MCF 10A (cell line): ENCODE data around the gene MED16. TPM values are rescaled to one million over a fixed set of nuclear protein-coding genes. Genes with fewer than 3 reads are reported as not detected.

Experiments used
- BruUV-seq: library from RNA; stranded (reverse); fragments of 400-500 nt; replicated peaks from 2 replicates; lab custom pipeline; 2021; lab: Mats Ljungman, UMichigan
- CTCF ChIA-PET: fragments of 300-600 bp; sonication (Branson Sonifier 250); formaldehyde crosslinking; extraction: SDS; loops from one replicate; lab custom pipeline; 2021; ENCODE audit warnings: antibody characterized with exemption, inconsistent platforms; lab: Yijun Ruan, JAX
- POLR2A ChIA-PET: fragments of 300-600, 350-650 bp; sonication (Branson Sonifier 250); formaldehyde crosslinking; extraction: SDS; loops from one replicate; lab custom pipeline; 2020; ENCODE audit warnings: antibody characterized with exemption, inconsistent platforms; lab: Yijun Ruan, JAX
- DNase-seq: peaks from one replicate; pipeline ENCODE4 v3.0.0-alpha.2; 2018; ENCODE audit not compliant: unreplicated experiment
- H3K27ac Mint-ChIP-seq: one replicate; pipeline ENCODE4 v1.8.0; 2022; ENCODE audit warnings: mild to moderate bottlenecking, low read depth, mixed read lengths; ENCODE audit not compliant: unreplicated experiment
- H3K27me3 Mint-ChIP-seq: one replicate; pipeline ENCODE4 v1.8.0; 2022; ENCODE audit warnings: mixed read lengths; ENCODE audit not compliant: insufficient read depth, unreplicated experiment
- H3K36me3 Mint-ChIP-seq: one replicate; pipeline ENCODE4 v1.8.0; 2022; ENCODE audit warnings: mild to moderate bottlenecking, moderate library complexity, mixed read lengths; ENCODE audit not compliant: insufficient read depth, unreplicated experiment
- H3K4me1 Mint-ChIP-seq: one replicate; pipeline ENCODE4 v1.8.0; 2022; ENCODE audit warnings: mixed read lengths; ENCODE audit not compliant: insufficient read depth, unreplicated experiment
- H3K4me3 Mint-ChIP-seq: one replicate; pipeline ENCODE4 v1.8.0; 2022; ENCODE audit warnings: mild to moderate bottlenecking, moderate library complexity, mixed read lengths; ENCODE audit not compliant: unreplicated experiment
- H3K9me3 Mint-ChIP-seq: one replicate; pipeline ENCODE4 v1.8.0; 2022; ENCODE audit warnings: mixed read lengths; ENCODE audit not compliant: unreplicated experiment
- CTCF ChIP-seq: fragments of 200-600 bp; IDR thresholded peaks from one replicate; pipeline ENCODE4 v1.8.0; 2022; ENCODE audit warnings: antibody characterized with exemption, mild to moderate bottlenecking; ENCODE audit not compliant: unreplicated experiment
- intact Hi-C: fragments of 100-400 bp; cut with micrococcal nuclease; formaldehyde crosslinking; loops from 2 replicates; pipeline ENCODE4 v1.14.1; 2022
- total RNA-seq: library from RNA; stranded (reverse); gene quantifications from 2 replicates; pipeline ENCODE4 v1.2.3, GENCODE V29; 2022

MED16 gene
- total RNA-seq, 1 experiment from 2014 or later = 61.0 TPM

- no peak for DNase-seq
- Mint-ChIP-seq H3K27me3 (no peaks in the 10 kb centered on the region), H3K4me3 (no peak overlapping the region), H3K36me3 (no peaks in the 10 kb centered on the region), H3K9me3 (no peaks in the 10 kb centered on the region), H3K4me1 (peaks cover 5% of the 10 kb centered on the region), H3K27ac (no peak overlapping the region)
- no peak for TF ChIP-seq CTCF
- no TSS peak for BruUV-seq
- POLR2A ChIA-PET = no interaction called here
- CTCF ChIA-PET = interaction anchor here (0.6 kb wide), 1 partner anchor 78 kb away, joined by 4 read pairs; no protein-coding TSS in a partner anchor
- intact Hi-C loops = no loop called here
Observed at GRCh38 chr19:861141-861755, 31.7 kb downstream of the MED16 start.

- BruUV-seq = no TSS peak
- H3K27me3 Mint-ChIP-seq = no peaks in the 10 kb centered on the region
- H3K27ac Mint-ChIP-seq = no peak within 1 kb of the TSS
- H3K9me3 Mint-ChIP-seq = no peaks in the 10 kb centered on the region
- ChIA-PET POLR2A (interaction anchor here (0.6 to 1.4 kb wide), 2 partner anchors 23 to 183 kb away, joined by 3 read pairs; partner anchors contain the start of gene FSTL3), CTCF (interaction anchor here (0.6 to 1.2 kb wide), 2 partner anchors 123 to 400 kb away, joined by 4 read pairs; no protein-coding TSS in a partner anchor)
- TF ChIP-seq CTCF = no peak
- no peaks in the 10 kb centered on the region for H3K36me3 Mint-ChIP-seq
- DNase-seq = no peak
- intact Hi-C loops = loop anchor here (10.0 kb wide), 1 partner anchor 126 kb away; the partner anchor contains the start of gene WDR18
- no peak within 1 kb of the TSS for H3K4me3 Mint-ChIP-seq
- peaks cover 5% of the 10 kb centered on the region for H3K4me1 Mint-ChIP-seq
Observed at GRCh38 chr19:858868-859843, 33.8 kb downstream of the MED16 start, which contains the start of gene CFD. CFD (plus strand) TSS chr19:859664; CDS start chr19:859690, 26 bp downstream.

GRCh38 chr19:858284-858683 is 34.7 kb downstream of the MED16 start:
- Mint-ChIP-seq H3K9me3 (no peaks in the 10 kb centered on the region), H3K4me3 (no peak overlapping the region), H3K36me3 (no peaks in the 10 kb centered on the region), H3K4me1 (peaks cover 5% of the 10 kb centered on the region), H3K27ac (no peak overlapping the region), H3K27me3 (no peaks in the 10 kb centered on the region)
- BruUV-seq = no TSS peak
- ChIA-PET POLR2A (no interaction called here), CTCF (interaction anchor here (0.6 to 1.2 kb wide), 5 partner anchors 9 to 400 kb away, joined by 3 to 5 read pairs (median 4); no protein-coding TSS in a partner anchor)
- intact Hi-C loops = loop anchor here (10.0 kb wide), 1 partner anchor 127 kb away; the partner anchor contains the start of gene WDR18
- no peak for TF ChIP-seq CTCF
- no peak for DNase-seq
